A673 (cell line): ENCODE measurements around the gene ARX. TPM values are rescaled to one million over a fixed set of nuclear protein-coding genes. Genes with fewer than 3 reads are reported as not detected.

ENCODE experiments used
- BruUV-seq: library from RNA; stranded (reverse); fragments of 400-500 nt; replicated peaks from 2 replicates; lab custom pipeline; 2021; lab: Mats Ljungman, UMichigan
- CTCF ChIA-PET: fragments of 300-600 bp; sonication (Branson Sonifier 250); formaldehyde crosslinking; loops from one replicate; lab custom pipeline; 2022; ENCODE audit warnings: antibody characterized with exemption; lab: Charles Lee
- POLR2A ChIA-PET: fragments of 300-600 bp; sonication (Branson Sonifier 250); formaldehyde crosslinking; loops from one replicate; lab custom pipeline; 2022; ENCODE audit warnings: antibody characterized with exemption; ENCODE audit not compliant: low non-redundant PET; lab: Charles Lee
- DNase-seq: peaks from one replicate; pipeline ENCODE4 v3.0.0-alpha.2; 2015; ENCODE audit warnings: low spot score
- H3K27ac ChIP-seq: fragments of 200-600 bp; sonication (generic); 2 replicates; pipeline ENCODE4 v1.5.1; 2016; ENCODE audit warnings: mixed run types, low read depth, mild to moderate bottlenecking, mixed read lengths, antibody characterized with exemption, low read length; ENCODE audit not compliant: poor library complexity, severe bottlenecking
- H3K27me3 ChIP-seq: fragments of 200-600 bp; sonication (generic); replicated peaks from 2 replicates; pipeline ENCODE4 v1.6.1; 2017; ENCODE audit warnings: mixed run types, low read depth, mild to moderate bottlenecking, mixed read lengths, antibody characterized with exemption, low read length; ENCODE audit not compliant: insufficient read depth, poor library complexity
- H3K36me3 ChIP-seq: fragments of 200-600 bp; sonication (generic); 2 replicates; pipeline ENCODE4 v1.6.1; 2016; ENCODE audit warnings: mixed run types, mild to moderate bottlenecking, mixed read lengths, antibody characterized with exemption, low read length; ENCODE audit not compliant: insufficient read depth, poor library complexity, severe bottlenecking
- H3K4me1 ChIP-seq: fragments of 200-600 bp; sonication (generic); 2 replicates; pipeline ENCODE4 v1.6.1; 2017; ENCODE audit warnings: mixed run types, mild to moderate bottlenecking, mixed read lengths, antibody characterized with exemption, low read length; ENCODE audit not compliant: insufficient read depth, poor library complexity, severe bottlenecking
- H3K4me3 ChIP-seq: fragments of 200-600 bp; sonication (generic); 2 replicates; pipeline ENCODE4 v1.5.1; 2016; ENCODE audit warnings: low read depth, mixed run types, mild to moderate bottlenecking, mixed read lengths, low read length; ENCODE audit not compliant: poor library complexity, severe bottlenecking
- H3K9me3 ChIP-seq: fragments of 200-600 bp; sonication (generic); 2 replicates; pipeline ENCODE4 v1.6.1; 2016; ENCODE audit warnings: mixed run types, low read depth, mild to moderate bottlenecking, mixed read lengths, antibody characterized with exemption, low read length; ENCODE audit not compliant: poor library complexity, severe bottlenecking
- CTCF ChIP-seq: fragments of 300-800, 200-600 bp; sonication (generic); conservative IDR thresholded peaks from 2 replicates; pipeline ENCODE4 v1.5.1; 2017; ENCODE audit warnings: low read depth, mild to moderate bottlenecking, antibody characterized with exemption, low read length, moderate library complexity, mixed read lengths
- EZH2 ChIP-seq: fragments of 200-600 bp; sonication (generic); IDR thresholded peaks from 2 replicates; pipeline ENCODE4 v1.6.1; 2017; ENCODE audit warnings: borderline replicate concordance, low read depth, mild to moderate bottlenecking, mixed read lengths, antibody characterized with exemption, low read length; ENCODE audit not compliant: poor library complexity, severe bottlenecking
- intact Hi-C: fragments of 100-400 bp; cut with micrococcal nuclease; formaldehyde crosslinking; loops from one replicate; pipeline ENCODE4 v1.10.0; 2022; ENCODE audit not compliant: unreplicated experiment
- total RNA-seq: library from RNA; stranded (reverse); gene quantifications from 2 replicates; pipeline ENCODE4 v1.2.3, GENCODE V29; 2021

The ARX gene
- total RNA-seq, 1 experiment from 2014 or later, result 32.0 TPM

GRCh38 chrX:24963823-24964222, 51.9 kb downstream of the ARX start:
- no peaks in the 10 kb centered on the region for H3K9me3 ChIP-seq
- BruUV-seq, result no TSS peak
- H3K4me3 ChIP-seq, result no peak overlapping the region
- H3K4me1 ChIP-seq, result peaks cover 18% of the 10 kb centered on the region
- H3K27ac ChIP-seq, result no peak overlapping the region
- CTCF ChIA-PET, result no interaction called here
- POLR2A ChIA-PET, result no interaction called here
- peak; percentile 76 for DNase-seq
- TF ChIP-seq EZH2 (no peak), CTCF (no peak)
- H3K27me3 ChIP-seq, result no peaks in the 10 kb centered on the region
- H3K36me3 ChIP-seq, result no peaks in the 10 kb centered on the region
- intact Hi-C loops, result no loop called here

GRCh38 chrX:24961809-24962208, 54.0 kb downstream of the ARX start:
- no peak overlapping the region for H3K4me3 ChIP-seq
- peaks cover 23% of the 10 kb centered on the region for H3K4me1 ChIP-seq
- no TSS peak for BruUV-seq
- no peaks in the 10 kb centered on the region for H3K9me3 ChIP-seq
- H3K27ac ChIP-seq, result no peak overlapping the region
- intact Hi-C loops, result no loop called here
- no peak for DNase-seq
- H3K36me3 ChIP-seq, result no peaks in the 10 kb centered on the region
- no peaks in the 10 kb centered on the region for H3K27me3 ChIP-seq
- TF ChIP-seq EZH2, result no peak
- no peak for TF ChIP-seq CTCF
- CTCF ChIA-PET, result no interaction called here
- POLR2A ChIA-PET, result no interaction called here

- no peak overlapping the region for H3K27ac ChIP-seq
- H3K4me1 ChIP-seq, result peaks cover 17% of the 10 kb centered on the region
- ChIA-PET CTCF (no interaction called here), POLR2A (no interaction called here)
- H3K9me3 ChIP-seq, result no peaks in the 10 kb centered on the region
- TF ChIP-seq CTCF, result no peak
- TF ChIP-seq EZH2, result no peak
- no TSS peak for BruUV-seq
- DNase-seq, result no peak
- H3K36me3 ChIP-seq, result no peaks in the 10 kb centered on the region
- intact Hi-C loops, result no loop called here
- peaks cover 14% of the 10 kb centered on the region for H3K27me3 ChIP-seq
- no peak overlapping the region for H3K4me3 ChIP-seq
Measured at GRCh38 chrX:24956828-24957227, 58.9 kb downstream of the ARX start.
